Upper lobe of left lung (tissue), 6 donors: Measurements from ENCODE around the gene EVPL. TPM values are rescaled to one million over a fixed set of nuclear protein-coding genes. Genes with fewer than 3 reads are reported as not detected.

Source experiments
- ATAC-seq, 2 donors: fragments of 200-7000 bp; cut with Tn5 transposase; one replicate each; pipeline ENCODE4 v1.9.1; 2022; ENCODE audit warnings: mild to moderate bottlenecking in 2 of 2, moderate library complexity in 2 of 2; ENCODE audit not compliant: low FRiP score in 2 of 2
- DNase-seq, 2 donors: peaks; one replicate each; pipeline ENCODE4 v3.0.0-alpha.2; 2019 to 2020
- H3K27ac ChIP-seq, 4 donors: fragments of 200-600 bp; sonication (generic); one replicate each; pipeline ENCODE4 v1.5.1; 2016 to 2019
- H3K27me3 ChIP-seq, 4 donors: fragments of 200-600 bp; sonication (generic); one replicate each; pipeline ENCODE4 v1.5.1; 2017 to 2019
- H3K36me3 ChIP-seq, 4 donors: fragments of 200-600 bp; sonication (generic); one replicate each; pipeline ENCODE4 v1.5.1; 2016 to 2019
- H3K4me1 ChIP-seq, 4 donors: fragments of 200-600 bp; sonication (generic); one replicate each; pipeline ENCODE4 v1.5.1; 2018 to 2019
- H3K4me3 ChIP-seq, 4 donors: fragments of 200-600 bp; sonication (generic); one replicate each; pipeline ENCODE4 v1.5.1; 2017 to 2019; ENCODE audit warnings: mild to moderate bottlenecking in 2 of 4, moderate library complexity in 1 of 4
- H3K9me3 ChIP-seq, 4 donors: fragments of 200-600 bp; sonication (generic); one replicate each; pipeline ENCODE4 v1.5.1; 2018 to 2019
- CTCF ChIP-seq, 6 experiments: fragments of 450-650 bp in 4 of 6; fragments of 200-600 bp in 2 of 6; sonication (generic) in 2 of 6; IDR thresholded peaks; one replicate each; pipeline ENCODE4 v1.5.1; 2016 to 2019; ENCODE audit warnings: antibody characterized with exemption in 6 of 6
- EP300 ChIP-seq, 4 donors: sonication (generic); formaldehyde crosslinking; IDR thresholded peaks; one replicate each; pipeline ENCODE4 v1.5.1; 2017; ENCODE audit warnings: antibody characterized with exemption in 4 of 4, control low read depth in 2 of 4
- POLR2A ChIP-seq, 4 donors: fragments of 450-650 bp; IDR thresholded peaks; one replicate each; pipeline ENCODE4 v1.5.1; 2016 to 2017; ENCODE audit warnings: antibody characterized with exemption in 4 of 4, mild to moderate bottlenecking in 2 of 4
- POLR2AphosphoS5 ChIP-seq, 2 donors: sonication (generic); formaldehyde crosslinking; IDR thresholded peaks; one replicate each; pipeline ENCODE4 v1.5.1; 2017; ENCODE audit warnings: antibody characterized with exemption in 2 of 2
- WGBS, 2 donors: methylation state at CpG; one replicate each; pipeline ENCODE4 v1.1.5; 2017 to 2018; 5-methylcytosine and 5-hydroxymethylcytosine counted together
- total RNA-seq, 6 donors: library from RNA; depleted of rRNA in 4 of 6; stranded (reverse); fragments of >200 nt in 4 of 6; gene quantifications; one replicate each; pipeline versions ENCODE4 v1.1.0 to v1.2.1, GENCODE V29; 2016 to 2021
- donor health status: DM: no; HTN: no; CAD: no; lungs with moderate emphysema.
- donor health status: DM: no; HTN: yes; CAD: no; lungs with severe emphysema.

The EVPL gene
- total RNA-seq, 6 donors from 2014 or later: 47.5 to 142 (median 63.4) TPM

- H3K9me3 ChIP-seq: no peaks in the 10 kb centered on the region
- no peaks in the 10 kb centered on the region for H3K4me1 ChIP-seq
- H3K4me3 ChIP-seq: no peak overlapping the region
- ATAC-seq: peak in 1 of 2 donors; percentile 8
- TF ChIP-seq CTCF (IDR thresholded peaks at IDR 0.05) (no peak), POLR2A (IDR thresholded peaks at IDR 0.05) (no peak), EP300 (IDR thresholded peaks at IDR 0.05) (no peak), POLR2AphosphoS5 (IDR thresholded peaks at IDR 0.05) (no peak)
- H3K27me3 ChIP-seq: no peaks in the 10 kb centered on the region
- DNase-seq: no peak
- peaks cover 24 to 42% (median 34%) of the 10 kb centered on the region in 4 donors for H3K36me3 ChIP-seq
- 73 to 75% methylated on average over 18 to 22 of the region's 22 CpGs for WGBS, 2 donors
- no peak overlapping the region for H3K27ac ChIP-seq
Observed at GRCh38 chr17:76036497-76037261, 9.6 kb upstream of the EVPL start.

- TF ChIP-seq POLR2AphosphoS5 (IDR thresholded peaks at IDR 0.05) (no peak), EP300 (IDR thresholded peaks at IDR 0.05) (no peak), POLR2A (IDR thresholded peaks at IDR 0.05) (no peak), CTCF (IDR thresholded peaks at IDR 0.05) (no peak)
- 93 to 95% methylated on average over 12 to 13 of the region's 13 CpGs for WGBS, 2 donors
- peak in 1 of 2 donors; percentile 64 for DNase-seq
- no peak overlapping the region for H3K4me3 ChIP-seq
- H3K9me3 ChIP-seq: no peaks in the 10 kb centered on the region
- H3K27me3 ChIP-seq: no peaks in the 10 kb centered on the region
- peaks cover 3 to 6% (median 4%) of the 10 kb centered on the region in 4 donors for H3K4me1 ChIP-seq
- no peak for ATAC-seq
- H3K36me3 ChIP-seq: peaks cover 11 to 22% (median 15%) of the 10 kb centered on the region in 4 donors
- H3K27ac ChIP-seq: no peak overlapping the region
Observed at GRCh38 chr17:76034428-76035350, 7.6 kb upstream of the EVPL start.

- DNase-seq (no peak), ATAC-seq (no peak)
- H3K4me3 ChIP-seq: no peak overlapping the region
- WGBS, 2 donors: 98 to 99% methylated on average over 6 of the region's 6 CpGs
- peak overlapping the region in 1 of 4 donors; percentile 17 for H3K27ac ChIP-seq
- peaks cover 9 to 13% (median 12%) of the 10 kb centered on the region in 4 donors for H3K4me1 ChIP-seq
- H3K36me3 ChIP-seq: peaks cover 0 to 7% (median under 1%) of the 10 kb centered on the region in 4 donors
- no peaks in the 10 kb centered on the region for H3K27me3 ChIP-seq
- TF ChIP-seq POLR2AphosphoS5 (IDR thresholded peaks at IDR 0.05) (no peak), CTCF (IDR thresholded peaks at IDR 0.05) (no peak), POLR2A (IDR thresholded peaks at IDR 0.05) (no peak), EP300 (IDR thresholded peaks at IDR 0.05) (no peak)
- no peaks in the 10 kb centered on the region for H3K9me3 ChIP-seq
Observed at GRCh38 chr17:76033139-76033538, 6.0 kb upstream of the EVPL start.

GRCh38 chr17:76032780-76033108 lies 5.6 kb upstream of the EVPL start:
- TF ChIP-seq POLR2A (IDR thresholded peaks at IDR 0.05): no peak
- no peak for TF ChIP-seq CTCF (IDR thresholded peaks at IDR 0.05)
- TF ChIP-seq POLR2AphosphoS5 (IDR thresholded peaks at IDR 0.05): no peak
- TF ChIP-seq EP300 (IDR thresholded peaks at IDR 0.05): no peak
- peaks cover 0 to 3% (median 0%) of the 10 kb centered on the region in 4 donors for H3K36me3 ChIP-seq
- DNase-seq (no peak), ATAC-seq (no peak)
- WGBS, 2 donors: 87 to 89% methylated on average over 5 of the region's 5 CpGs
- H3K27me3 ChIP-seq: no peaks in the 10 kb centered on the region
- no peak overlapping the region for H3K4me3 ChIP-seq
- peak overlapping the region in 1 of 4 donors; percentile 17 for H3K27ac ChIP-seq
- peaks cover 9 to 16% (median 12%) of the 10 kb centered on the region in 4 donors for H3K4me1 ChIP-seq
- no peaks in the 10 kb centered on the region for H3K9me3 ChIP-seq
